ENCODE data around the gene FOXO3. TPM values are rescaled to one million over a fixed set of nuclear protein-coding genes. Genes with fewer than 3 reads are reported as not detected.

Gene FOXO3
- total and polyA plus RNA-seq, 2 of the 8 experiments (the other 6 are each of a cell fraction or from before 2014, with no cell fraction given): 13.1 to 19.3 TPM

DNA sequence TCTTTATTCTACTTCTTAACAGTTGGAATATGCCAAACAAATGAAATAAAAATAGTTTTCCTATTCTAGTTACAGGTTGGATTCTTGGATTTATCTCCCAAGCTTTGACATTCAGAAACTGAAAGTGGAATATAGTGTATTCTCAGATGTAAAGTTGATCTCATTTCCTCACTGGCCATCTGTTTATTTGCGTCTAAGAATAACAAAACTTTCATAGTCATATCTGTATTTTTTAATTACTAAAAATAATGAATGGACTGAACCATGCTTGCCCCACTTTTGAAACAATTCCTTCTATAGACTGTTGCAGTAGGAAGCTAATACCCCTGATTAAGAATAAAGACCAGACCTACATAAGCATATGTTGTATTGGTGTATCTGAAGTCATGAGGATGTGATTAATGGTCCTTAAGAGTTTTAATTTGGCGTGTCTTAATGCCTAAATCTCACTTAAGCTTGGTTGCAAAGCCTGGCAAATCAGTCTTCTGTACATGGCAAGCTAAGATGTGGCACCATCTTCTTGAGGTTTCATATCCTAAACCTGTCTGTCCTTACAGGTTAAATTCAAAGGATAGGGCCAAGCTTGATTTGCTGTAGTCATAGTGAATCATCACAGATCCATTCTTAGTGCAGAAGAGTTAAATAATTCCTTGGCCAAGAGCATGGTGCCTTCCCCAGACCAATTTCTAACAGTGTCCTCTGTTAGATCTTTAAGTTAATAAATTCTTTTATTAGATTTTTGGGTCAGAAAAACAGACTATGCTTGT, 58.9 kb downstream of the FOXO3 start:
- POLR2A ChIA-PET (ENCODE audit: partially characterized antibody): no interaction called here
- Histone ChIP-seq H3K27me3 (replicated peaks in 1 of 4; ENCODE audit: control insufficient read depth in 3 of 4, extremely low read depth in 1 of 4, insufficient read depth in 3 of 4, low read length in 3 of 4) (no peaks in the 10 kb centered on the region), H3K14ac (ENCODE audit: insufficient read length) (no peak overlapping the region), H3K27ac (ENCODE audit: low read depth, low read length) (no peak overlapping the region), H3K56ac (replicated peaks; ENCODE audit: insufficient read length, low read depth, low read length) (no peak overlapping the region), H2BK20ac (ENCODE audit: low read length) (no peak overlapping the region), H3K4ac (replicated peaks; ENCODE audit: insufficient read length, low read depth, low read length) (no peak overlapping the region), H3K23me2 (ENCODE audit: low read depth, low read length) (no peaks in the 10 kb centered on the region), H3K36me3 (ENCODE audit: control insufficient read depth in 2 of 4, insufficient read depth in 4 of 4, low read length in 3 of 4) (no peaks in the 10 kb centered on the region), H3K9ac (replicated peaks in 1 of 4; ENCODE audit: extremely low read depth in 1 of 4, low read depth in 3 of 4, low read length in 3 of 4) (no peak overlapping the region), H4K20me1 (replicated peaks in 1 of 2; ENCODE audit: control insufficient read depth in 1 of 2, insufficient read depth in 2 of 2, low read length in 2 of 2) (peaks cover 0 to 5% of the 10 kb centered on the region in 2 experiments), H2BK15ac (ENCODE audit: low read length) (no peak overlapping the region), H4K5ac (ENCODE audit: insufficient read length, low read depth, low read length) (no peak overlapping the region), H3K79me1 (ENCODE audit: low read depth, low read length) (peaks cover 6% of the 10 kb centered on the region; the same call in 1 of the 2 replicates), H2BK12ac (ENCODE audit: low read depth, low read length) (no peak overlapping the region), H2BK5ac (ENCODE audit: low read depth, low read length) (no peak overlapping the region), H3K4me2 (ENCODE audit: insufficient read depth in 1 of 2, low read depth in 2 of 2, low read length in 2 of 2) (no peak overlapping the region), H3K23ac (ENCODE audit: insufficient read length) (no peak overlapping the region), H3K9me3 (ENCODE audit: insufficient read depth in 2 of 2, low read depth in 1 of 2, low read length in 1 of 2) (no peaks in the 10 kb centered on the region), H4K91ac (replicated peaks; ENCODE audit: insufficient read length, low read length) (no peak overlapping the region), H4K8ac (ENCODE audit: extremely low read depth, insufficient read depth, low read length) (no peak overlapping the region), H3K79me2 (ENCODE audit: control insufficient read depth in 1 of 2, insufficient read depth in 2 of 2, low read length in 2 of 2) (peaks cover 3 to 79% of the 10 kb centered on the region in 2 experiments; a peak in 3 of 4 replicates), H2AK5ac (ENCODE audit: low read depth, low read length) (no peak overlapping the region), H3K4me3 (ENCODE audit: extremely low read depth in 1 of 4, insufficient read depth in 2 of 4, low read depth in 3 of 4, low read length in 4 of 4) (no peak overlapping the region), H2BK120ac (replicated peaks; ENCODE audit: low read depth, low read length) (no peak overlapping the region), H2AFZ (ENCODE audit: low read length) (no peak overlapping the region), H3K4me1 (replicated peaks in 1 of 4; ENCODE audit: control insufficient read depth in 3 of 4, insufficient read depth in 4 of 4, low read length in 3 of 4) (no peaks in the 10 kb centered on the region), H3K18ac (ENCODE audit: extremely low read depth, low read length) (no peak overlapping the region)
- CTCF ChIA-PET (ENCODE audit: partially characterized antibody): no interaction called here
- 91% methylated on average over 2 of the region's 2 CpGs; no CpG with 5 or more reads in 1 of the 2 experiments for WGBS, 2 experiments (ENCODE audit: extremely low coverage in 1 of 2, insufficient coverage in 1 of 2, insufficient read length in 1 of 2, insufficient replicate concordance in 2 of 2, low coverage in 1 of 2, low lambda C conversion rate in 2 of 2, missing lambda C conversion rate in 1 of 2)
- DNase-seq (ENCODE audit: low read depth in 1 of 2, low spot score in 2 of 2) (no peak), FAIRE-seq (no peak)
- TF ChIP-seq SP1 (IDR thresholded peaks at IDR 0.05; ENCODE audit: low read depth, low read length) (no peak), CHD2 (IDR thresholded peaks at IDR 0.05; ENCODE audit: low read length) (no peak)
